Measurements from ENCODE around the gene ZSCAN31.
"Not testable (repeated sequence)": the region's sequence is repeated elsewhere in the genome, so short reads cannot be mapped to it uniquely, and the experiment has no call there.

ZSCAN31 gene

DNA sequence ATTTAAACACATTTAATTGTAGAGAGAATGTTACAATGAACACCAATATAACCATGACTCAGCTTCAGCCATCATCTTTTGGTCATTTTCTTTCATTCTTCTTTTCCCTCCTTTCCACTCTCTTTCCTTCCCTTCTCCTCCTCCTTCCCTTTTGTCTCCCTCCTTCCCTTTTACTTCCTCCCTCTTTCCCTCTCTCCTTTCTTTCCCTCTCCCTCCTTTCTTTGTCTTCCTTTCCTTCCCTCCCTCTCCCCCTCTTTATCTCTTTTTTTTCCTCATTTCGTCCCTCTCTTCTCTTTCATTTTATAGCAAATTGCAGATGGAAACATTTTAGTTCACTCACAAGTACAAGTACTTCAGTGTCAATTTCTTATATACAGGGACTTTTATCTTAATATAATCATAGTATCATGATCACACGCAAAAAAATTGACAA lies 15.6 kb upstream of the ZSCAN31 start:
- DNase-seq, result no peak

DNA sequence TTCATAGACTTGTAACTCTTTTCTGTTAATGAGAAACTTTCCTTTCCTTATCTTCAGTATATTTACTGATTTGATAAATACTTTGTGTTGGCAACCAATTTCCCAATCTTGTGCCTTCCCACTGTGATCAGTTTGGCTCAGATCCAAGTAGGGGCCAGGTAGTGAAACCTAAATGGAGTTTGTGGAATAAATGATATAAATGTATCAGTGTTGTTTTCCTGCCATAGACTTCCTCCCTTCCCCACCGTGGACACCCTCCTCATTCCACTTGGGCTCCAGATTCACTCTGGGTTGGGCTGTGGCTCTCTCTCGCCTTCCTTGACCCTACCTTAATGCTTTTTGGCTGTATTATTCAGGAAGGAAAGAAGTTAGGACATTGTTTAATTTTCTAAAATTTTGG lies 15.1 kb upstream of the ZSCAN31 start:
- no peak for DNase-seq

DNA sequence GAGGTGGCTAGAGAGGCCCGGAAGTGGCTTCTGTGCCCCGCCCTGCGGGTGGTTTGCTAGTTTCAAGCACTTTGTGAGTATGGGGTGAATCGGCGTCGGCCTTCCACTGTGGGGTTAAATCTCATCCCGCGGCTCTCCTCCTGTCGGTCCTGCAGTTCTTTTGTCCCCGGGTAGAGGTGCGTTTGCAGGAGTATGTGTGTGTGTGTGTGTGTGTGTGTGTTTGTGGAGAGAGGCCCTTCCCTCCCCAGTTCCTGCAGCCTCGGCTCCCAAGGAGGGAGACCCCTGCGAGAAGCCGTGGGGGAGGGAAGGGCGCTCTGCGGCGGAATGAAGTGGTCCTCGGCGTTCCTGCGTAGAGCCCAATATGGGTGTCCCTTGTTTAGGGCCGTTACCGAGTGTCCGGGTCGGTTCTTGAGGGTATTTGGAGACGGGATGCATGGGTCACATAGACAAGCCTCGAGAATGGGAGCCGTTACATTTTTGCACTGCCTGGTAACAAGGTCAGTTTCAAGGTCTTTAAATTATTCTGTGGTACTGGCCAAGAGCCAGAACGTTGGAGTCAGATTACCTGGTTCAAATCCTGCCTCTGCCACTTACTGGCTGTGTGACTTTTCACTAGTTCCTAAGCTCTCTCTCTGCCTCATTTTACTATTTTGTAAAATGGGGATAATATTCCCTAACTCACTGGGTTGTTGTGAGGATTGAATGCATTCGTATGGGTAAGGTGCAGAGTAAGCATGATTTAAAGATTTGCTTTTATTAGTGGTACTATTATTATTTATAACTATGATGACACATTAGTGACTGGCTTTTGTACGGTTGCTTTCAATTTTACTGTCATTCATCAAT lies 14.2 kb upstream of the ZSCAN31 start, which contains the start of gene ZKSCAN3:
ZKSCAN3 (plus strand) TSS at position 56 of the 846 bp plus-strand sequence. CDS start 9,640 bp downstream, outside the sequence.
- peak; percentile 91 for DNase-seq

DNA sequence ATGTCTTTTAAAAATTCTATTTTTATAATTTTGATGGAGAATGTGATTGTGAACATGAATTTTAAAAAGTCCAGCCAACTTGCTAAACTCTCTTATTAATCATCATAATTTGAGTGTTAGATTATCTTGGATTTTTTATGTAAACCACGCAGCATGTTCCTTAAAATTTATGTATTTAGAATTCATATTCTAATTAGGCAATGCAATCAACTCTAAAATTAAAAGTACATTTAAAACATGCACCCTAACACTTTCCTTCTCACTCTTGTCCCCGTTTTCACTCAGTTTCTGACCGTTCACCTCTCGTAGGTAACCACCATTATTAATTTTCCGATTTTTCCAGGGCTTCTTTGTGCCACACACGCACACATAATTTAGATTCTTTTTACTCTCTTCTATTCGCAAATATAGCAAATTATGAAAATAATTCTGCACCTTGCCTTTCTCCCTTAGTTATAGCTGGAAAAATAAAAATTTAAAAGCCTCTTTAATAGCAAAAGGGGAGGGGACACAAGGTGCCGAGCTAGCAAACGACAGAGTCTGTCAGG lies 13.5 kb upstream of the ZSCAN31 start:
- no peak for DNase-seq

DNA sequence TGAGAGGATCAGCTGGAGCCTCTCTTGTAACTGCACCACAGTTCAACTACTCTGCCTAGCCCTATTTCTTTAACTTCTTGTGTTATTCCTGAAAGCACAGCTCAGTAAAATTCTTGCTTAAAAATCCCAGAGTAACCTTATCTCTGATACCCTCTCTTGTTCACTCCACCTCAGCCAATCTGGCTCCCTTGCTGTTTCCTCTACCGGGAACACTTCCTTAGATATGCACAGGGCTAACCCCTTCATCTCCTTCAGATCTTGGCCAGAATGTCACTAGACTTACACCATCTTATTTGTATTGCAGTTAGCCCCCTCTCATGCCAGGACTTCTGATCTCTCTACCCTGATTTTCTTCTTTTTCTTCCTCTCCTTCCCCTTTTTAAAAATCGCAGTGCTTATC lies 11.2 kb upstream of the ZSCAN31 start:
- DNase-seq, result no peak

DNA sequence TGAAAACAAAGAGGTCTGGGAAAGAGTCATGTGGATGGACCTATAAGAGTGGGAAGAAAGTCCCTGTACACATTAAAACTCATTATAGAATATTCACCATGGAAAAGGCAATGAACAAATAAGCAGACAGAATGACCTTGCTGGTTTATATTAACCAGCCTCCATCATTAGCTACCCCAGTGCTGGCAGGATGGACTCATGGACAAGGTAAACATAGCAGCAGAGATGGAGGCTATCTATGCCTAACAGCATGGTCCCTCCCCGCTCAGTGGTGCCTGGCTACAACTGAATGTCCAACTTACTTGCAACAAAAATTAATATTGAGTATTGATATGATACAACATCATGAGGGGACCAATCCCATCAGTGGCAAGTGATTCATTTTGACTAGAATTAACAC lies 9.3 kb upstream of the ZSCAN31 start:
- DNase-seq, result no peak

DNA sequence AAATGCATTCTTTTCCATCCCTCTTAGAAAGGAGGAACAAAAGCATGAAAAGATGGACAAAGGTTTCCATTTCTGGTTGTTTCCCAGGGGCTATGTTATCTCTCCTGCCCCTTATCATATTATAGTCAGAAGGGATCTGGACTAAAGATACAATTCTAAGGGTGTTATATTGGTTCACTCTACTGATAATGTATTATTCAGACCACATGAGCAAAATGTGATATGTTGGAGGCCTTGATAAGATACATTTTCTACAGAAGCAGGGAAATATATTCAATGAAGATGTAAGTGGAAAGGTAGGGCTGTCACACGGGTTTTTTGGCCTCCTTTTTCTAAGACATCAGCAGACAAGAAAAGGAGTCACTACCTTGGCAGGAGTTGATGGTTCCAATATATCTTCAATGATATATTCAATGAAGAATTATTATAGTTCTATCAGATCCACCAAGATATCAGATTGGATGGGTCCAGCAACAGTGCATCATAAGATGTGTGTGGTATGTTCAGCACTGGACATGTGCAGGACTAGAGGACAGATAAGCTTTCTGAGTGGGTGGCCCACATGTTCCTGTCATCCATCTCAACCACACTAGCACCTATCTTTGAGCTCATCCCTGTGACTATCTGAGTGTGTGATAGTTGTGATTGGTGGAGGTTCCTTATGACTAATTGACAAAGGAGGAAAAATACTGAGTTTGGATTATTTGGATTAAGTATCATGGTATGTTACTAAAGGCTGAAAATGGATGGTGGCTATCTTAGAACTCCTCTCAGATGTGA lies 8.1 kb upstream of the ZSCAN31 start:
- no peak for DNase-seq

DNA sequence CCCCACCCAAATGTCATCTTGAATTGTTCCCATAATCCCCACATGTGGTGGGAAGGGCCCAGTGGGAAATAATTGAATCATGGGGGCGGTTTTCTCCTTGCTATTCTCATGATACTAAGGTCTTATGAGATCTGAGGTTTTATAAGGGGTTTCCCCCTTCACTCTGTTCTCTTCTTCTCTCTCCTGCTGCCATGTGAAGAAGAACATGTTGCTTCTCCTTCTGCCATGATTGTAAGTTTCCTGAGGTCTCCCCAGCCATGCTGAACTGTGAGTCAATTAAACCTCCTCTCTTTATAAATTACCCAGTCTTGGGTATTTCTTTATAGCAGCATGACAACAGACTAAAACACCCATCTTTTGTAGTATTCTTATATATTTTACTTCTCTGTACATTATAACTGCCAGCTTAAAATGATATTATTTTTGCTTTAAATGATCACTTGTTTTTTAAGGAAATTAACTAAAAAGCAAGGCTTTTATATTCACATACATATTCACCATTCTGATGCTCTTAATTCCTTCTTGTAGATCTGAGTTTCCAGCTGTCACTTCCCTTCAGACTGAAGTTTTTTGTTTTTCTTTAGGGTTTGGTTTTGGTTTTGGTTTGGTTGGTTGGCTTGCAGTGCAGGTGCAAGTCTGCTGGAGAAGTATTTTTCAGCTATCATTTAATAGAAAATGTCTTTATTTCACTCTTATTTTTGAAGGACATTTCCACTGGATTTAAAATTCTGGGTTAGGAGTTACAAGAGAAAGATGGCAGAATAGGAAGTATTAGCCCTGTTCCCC lies 4.6 kb upstream of the ZSCAN31 start:
- no peak for DNase-seq

DNA sequence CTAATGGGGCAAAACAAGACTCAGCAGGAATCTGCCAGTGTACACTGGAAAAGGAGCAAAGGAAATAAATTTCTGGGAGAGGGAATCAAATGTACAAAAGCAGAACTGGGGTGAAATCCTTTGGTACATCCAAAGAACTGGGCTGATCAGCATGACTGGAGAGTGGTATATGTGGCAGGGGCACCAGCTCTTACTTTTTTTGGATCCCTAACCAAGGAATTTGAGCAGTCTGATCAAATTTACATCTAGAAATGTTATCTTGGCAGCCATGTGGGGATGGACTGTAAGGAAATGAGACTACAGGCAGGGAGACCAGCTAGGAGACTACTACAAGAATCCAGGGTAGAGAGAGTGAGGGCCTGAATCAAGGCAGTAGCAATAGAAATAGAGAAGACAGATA lies 1.2 kb upstream of the ZSCAN31 start:
- no peak for DNase-seq

DNA sequence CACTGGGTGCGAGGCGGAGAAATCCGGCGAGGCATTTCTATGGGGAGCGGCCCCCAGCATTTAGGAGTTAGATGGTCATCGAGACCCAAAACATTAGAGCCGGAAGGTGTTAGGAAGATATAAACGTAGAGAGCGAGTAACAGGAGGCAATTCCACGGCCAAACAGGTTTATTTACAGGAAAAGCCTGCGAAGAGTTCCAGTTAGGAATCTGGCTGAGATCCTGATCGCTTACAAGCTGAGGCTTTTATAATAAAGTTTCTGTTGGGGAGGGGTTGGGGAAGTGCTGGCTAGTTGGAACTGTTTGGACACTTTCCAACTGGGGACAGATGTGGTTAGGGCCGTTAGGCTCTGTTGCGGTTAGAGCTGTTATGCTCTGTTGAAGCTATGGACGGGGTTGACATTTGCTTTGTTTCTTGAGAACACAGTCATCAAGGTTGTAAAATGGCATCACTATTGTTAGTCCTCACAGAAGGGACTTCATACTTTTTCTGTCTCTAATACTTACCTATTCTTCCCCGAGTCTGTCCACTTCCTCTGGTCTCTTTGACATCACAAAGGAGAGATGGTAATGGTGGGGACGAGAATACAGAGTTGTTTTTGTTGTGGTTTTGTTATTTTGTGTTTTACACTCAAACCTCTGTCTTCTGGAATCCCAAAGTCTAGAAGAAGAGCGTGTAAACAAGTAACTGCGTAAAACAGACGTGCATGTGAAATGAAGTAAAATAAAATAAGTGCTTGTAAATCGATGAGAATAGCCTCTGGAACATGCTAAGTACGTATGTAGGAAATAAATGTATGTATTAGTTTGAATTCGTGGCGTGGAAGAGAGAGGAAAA lies 554 bp upstream of the ZSCAN31 start:
- peak; percentile 38 for DNase-seq

DNA sequence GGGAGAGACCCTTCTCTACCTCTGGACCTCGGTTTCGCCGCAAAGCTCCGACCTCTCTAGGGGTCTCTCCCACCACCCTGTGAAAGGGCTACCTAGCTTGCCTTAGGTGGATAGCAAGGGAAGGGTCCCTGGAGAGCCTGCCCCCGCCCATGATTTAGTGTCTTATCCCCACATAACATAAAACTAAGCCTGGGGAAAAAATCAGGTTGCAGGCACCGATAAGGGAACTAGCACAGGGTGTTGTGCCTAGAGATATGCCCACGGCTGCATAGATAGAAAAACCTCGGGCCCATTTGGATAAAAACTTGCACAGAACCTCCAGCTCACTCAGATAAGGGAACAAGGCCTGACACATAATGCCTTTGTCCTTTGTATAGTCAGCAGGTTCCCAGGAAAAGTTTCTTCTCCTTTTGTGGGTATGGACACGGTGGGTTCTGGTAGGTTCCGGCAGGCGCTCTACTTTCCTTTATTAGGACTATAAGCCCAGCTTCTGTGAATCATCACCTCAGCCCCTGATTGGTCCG lies 846 bp downstream of the ZSCAN31 start:
- no peak for DNase-seq

DNA sequence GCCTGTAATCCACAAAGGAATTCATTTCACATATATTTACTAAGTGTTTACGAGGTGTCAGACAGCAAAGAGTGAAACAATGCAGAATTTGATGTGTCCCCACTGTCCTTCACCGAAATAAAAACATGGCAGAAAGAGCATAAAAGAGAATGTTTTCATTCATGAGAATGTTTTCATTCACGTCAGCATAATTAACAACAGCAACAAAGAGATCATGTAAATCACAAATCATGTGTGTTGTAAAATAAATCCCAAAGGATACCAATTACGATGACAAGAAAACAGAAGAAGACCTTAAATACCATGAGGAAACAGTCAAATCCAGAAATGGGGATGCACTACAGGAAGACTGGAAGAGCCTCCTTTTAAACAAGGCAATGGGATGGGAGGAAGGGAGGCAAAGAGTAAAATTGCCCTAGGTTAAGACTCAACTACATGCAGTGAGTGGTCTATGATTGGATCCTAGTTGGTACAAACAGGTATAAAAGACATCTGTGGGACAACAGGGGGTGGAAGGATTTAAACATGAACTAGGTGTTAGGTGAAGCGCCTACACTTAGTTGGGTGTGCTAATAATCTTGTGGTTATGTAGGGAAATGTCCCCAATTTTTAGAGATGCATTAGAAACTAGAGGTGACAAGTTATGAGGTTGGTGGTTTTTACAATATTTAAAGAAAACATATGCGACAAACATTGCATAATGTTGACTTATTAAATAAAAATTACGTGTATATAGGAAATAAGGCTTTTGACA lies 1.5 kb downstream of the ZSCAN31 start:
- DNase-seq, result no peak

DNA sequence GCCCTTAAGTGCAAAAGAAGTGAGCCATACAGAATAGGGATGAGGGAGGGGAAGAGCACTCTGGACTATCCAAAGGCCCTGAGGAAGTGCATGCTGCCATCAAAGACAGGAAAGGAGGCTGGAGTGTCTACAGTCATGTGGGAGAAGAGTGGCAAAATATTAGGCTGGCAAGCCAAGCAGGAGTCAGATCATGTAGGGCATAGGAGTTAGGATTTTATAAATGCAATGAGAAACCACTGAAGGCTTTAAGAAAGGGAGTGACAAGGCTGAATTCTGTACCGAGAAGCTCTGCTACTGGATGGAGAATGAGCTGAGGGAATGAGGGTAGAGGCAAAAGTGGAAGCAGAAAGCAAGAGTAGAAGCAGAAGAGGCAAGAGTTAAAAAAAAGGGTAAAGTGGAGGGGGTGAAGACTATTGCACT lies 2.3 kb downstream of the ZSCAN31 start:
- DNase-seq, result no peak

DNA sequence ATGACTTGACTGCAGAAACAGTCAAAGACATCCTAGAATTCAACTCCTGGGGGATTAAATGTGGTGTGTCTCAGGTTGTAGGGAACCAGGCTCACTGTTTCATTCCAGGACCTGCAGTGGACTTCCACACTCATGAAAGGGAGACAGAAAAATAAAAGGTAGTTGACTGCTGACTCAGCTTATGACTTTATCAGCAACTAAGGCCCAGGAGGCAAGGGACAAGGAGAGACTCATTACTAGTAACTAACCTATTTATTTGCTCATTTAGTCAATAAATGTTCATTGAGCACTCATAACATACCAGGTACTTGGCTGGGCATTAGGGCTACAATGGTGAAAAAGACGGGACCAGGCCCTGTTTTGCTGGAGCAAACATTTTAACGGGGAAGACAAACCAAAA lies 2.9 kb downstream of the ZSCAN31 start:
- no peak for DNase-seq

DNA sequence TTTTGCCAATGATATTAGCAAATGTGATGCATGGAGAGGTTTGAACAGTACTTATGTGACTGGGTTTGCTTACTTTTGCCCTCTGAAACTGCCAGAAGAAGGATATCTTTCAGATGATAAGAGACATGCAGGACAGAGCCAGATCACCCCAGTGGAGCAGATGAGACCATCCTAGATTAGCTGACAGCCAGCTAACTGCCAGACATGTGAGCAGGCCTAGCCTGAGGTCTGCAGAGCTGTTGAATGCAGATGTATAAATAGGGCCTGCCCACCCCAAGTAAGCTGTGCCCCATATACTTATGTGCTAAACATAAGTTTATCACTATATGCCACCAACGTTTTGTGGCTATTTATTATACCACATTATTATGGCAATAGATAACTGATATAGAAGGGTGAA lies 5.9 kb downstream of the ZSCAN31 start:
- no peak for DNase-seq

DNA sequence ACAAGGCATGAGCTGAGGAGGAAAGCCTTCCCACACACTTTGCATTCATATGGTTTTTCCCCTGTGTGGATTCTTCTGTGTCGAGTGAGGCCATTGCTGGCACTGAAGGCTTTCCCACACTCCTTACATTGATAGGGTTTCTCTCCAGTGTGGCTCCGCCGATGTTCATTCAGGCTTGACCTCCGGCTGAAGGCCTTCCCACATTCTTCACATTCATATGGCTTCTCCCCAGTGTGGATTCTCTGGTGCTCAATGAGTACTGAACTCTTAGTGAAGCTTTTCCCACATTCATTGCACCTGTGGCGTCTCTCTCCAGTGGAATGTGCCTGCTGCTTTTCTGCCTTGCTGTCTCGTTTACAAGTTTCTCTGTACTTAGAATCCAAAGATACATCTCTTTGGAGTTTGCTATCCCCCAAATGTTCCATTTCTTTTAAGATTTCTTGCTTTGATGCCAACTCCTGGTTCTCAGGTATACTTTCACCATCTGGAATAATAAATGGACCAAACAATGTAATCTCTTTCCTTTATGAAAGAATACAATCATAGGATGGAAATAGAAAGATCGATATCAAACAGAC lies 9.5 kb downstream of the ZSCAN31 start:
- DNase-seq, result no peak

DNA sequence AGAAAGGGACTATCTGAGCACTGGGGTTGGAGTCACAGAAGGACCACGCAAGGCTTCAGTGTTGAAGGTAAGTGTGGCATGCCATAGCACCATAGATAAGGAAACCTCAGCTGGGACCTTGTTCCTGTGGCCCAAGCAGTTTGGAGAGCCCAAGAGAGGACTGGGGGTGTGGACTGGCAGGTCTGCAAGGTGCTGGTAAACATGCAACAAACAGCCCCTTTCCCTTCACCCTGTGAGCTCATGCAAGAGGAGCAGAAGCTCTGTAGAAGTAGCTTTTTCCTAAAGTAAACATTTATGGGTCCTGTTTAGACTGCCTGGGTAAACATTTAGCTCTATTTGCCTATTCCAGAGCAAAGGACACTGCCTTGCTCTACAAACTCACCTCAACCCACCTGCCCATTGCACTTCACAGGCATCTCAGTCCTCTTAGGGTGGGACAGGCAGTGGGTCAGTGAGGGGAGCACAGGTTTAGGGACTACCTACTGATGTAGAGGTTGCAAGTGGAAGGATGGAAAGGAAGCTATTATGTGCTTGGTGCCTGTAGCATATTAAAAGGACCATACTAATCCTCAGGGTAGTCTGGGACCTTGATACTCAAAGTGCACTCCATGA lies 12.0 kb downstream of the ZSCAN31 start:
- DNase-seq, result no peak

DNA sequence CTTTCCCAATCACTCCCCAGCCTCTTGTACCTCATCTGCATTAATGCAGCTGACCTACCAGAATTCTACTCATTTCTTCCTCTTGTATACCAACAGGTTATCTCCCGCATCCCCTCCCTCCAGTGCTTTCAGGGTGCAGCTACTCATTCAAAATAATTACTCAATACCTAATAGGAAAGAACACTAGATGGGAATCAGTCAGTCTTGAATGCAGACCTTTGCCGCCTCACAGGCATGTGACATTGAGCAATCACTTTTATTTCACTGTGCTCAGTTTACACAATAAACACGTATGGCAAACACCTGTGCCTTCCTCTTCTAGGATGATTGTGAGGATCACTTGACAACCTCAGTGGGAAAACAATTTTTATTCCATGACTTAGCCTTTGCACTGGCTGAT lies 13.3 kb downstream of the ZSCAN31 start:
- no peak for DNase-seq

DNA sequence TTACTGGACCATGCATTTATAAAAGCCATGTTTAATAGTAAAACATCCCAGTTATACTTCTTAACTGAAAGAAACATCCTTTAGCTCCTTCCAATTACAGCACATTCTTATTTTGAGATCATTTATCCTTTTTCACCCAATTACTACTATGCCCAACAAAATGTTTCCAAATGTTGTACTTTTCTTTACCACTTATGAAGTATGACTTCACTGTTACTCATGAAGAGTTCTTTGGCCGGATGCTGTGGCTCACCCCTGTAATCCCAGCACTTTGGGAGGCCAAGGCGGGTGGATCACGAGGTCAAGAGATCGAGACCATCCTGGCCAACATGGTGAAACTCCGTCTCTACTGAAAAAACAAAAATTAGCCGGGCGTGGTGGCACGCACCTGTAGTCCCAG lies 18.1 kb downstream of the ZSCAN31 start:
- not testable (repeated sequence) for DNase-seq

DNA sequence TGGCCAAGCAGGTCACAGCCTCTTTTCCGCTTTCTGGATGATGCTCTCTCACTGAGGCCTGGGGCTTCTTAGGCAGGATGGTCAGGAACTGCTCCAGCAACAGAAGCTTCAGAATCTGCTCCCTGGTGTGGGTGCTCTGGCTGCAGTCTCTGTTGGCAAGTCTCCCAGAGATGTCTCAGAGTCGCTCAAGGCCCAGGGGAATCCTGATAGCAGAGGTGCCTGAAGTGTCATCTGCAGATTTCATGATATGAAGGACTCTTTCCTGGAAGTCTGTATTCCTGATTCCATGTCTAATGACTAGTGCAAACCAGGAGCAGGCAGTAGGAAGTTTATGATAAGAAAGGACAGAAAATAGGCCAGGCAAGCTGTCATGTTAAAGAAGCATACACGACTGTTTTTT lies 20.3 kb downstream of the ZSCAN31 start:
- DNase-seq, result no peak
